Dedifferentiated amniotic fluid mesenchymal stem cell (primary cell): ENCODE results near the gene ZNF500.
A peak's percentile ranks its signal among the peaks of the same experiment; 100 is the strongest.

Experiments
- DNase-seq: peaks from one replicate; pipeline ENCODE4 v3.0.0-alpha.2; 2016; ENCODE audit errors: extremely low spot score

Gene ZNF500

DNA sequence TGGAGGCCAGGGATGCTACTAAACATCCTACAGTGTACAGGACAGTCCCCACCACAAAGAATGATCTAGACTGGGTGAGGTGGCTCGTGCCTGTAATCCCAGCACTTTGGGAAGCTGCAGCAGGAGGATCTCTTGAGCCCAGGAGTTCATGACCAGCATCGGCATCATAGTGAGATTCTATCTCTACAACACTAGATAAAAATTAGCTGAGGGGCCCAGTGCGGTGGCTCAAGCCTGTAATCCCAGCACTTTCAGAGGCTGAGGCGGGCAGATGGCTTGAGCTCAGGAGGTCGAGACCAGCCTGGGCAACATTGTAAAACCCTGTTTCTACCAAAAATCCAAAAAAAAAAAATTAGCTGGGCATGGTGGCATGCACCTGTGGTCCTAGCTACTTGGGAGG lies 5.4 kb upstream of the ZNF500 start:
- no peak for DNase-seq

DNA sequence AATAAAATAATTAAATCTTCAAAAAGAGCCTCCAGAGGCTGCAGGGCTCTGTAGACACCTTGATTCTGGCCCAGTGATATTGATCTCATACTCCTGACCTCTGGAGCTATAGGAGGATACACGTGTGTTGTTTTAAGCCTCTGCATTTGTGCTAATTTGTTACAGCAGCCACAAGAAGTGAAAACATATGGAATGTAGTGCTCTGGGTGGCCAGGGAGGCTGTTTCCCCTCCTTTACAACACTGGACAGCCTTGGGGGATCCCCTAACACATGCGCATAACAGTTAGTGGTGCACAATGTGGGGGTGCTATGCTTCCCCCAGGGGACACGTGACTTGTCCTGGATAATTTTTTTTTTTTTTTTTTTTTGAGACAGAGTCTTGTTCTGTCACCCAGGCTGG lies 4.7 kb upstream of the ZNF500 start:
- no peak for DNase-seq

- no peak for DNase-seq
Measured at GRCh38 chr16:4769306-4769638, 2.3 kb upstream of the ZNF500 start.

GRCh38 chr16:4768549-4769305 lies 1.8 kb upstream of the ZNF500 start:
- peak; percentile 96 for DNase-seq

DNA sequence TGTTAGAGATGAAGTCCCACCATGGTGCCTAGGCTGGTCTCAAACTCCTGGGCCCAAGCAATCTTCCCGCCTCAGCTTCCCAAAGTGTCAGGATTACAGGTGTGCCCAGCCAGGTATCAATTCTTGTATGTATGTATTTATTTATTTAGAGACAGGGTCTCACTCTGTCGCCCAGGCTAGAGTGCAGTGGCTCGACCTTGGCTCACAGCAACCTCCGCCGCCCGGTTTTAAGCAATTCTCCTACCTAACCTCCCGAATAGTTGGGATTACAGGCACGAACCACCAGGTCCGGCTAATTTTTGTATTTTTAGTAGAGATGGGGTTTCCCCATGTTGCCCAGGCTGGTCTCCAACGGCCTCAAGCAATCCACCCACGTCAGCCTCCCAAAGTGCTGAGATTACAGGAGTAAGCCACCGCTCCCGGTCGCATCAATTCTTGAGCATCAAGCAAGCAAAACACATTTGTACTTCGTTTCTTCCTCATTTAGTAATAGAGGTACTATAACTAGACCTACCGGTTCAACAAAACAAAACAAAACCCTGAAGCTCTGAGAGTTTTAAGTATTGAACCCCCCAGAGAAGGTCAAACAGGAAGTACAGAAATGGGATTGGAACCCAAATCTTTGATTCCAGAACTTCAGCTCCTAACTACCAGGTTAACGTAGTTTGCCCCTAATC lies 1.0 kb upstream of the ZNF500 start:
- DNase-seq: peak; percentile 27

- DNase-seq: no peak
Measured at GRCh38 chr16:4765511-4766474, 1.2 kb downstream of the ZNF500 start.

DNA sequence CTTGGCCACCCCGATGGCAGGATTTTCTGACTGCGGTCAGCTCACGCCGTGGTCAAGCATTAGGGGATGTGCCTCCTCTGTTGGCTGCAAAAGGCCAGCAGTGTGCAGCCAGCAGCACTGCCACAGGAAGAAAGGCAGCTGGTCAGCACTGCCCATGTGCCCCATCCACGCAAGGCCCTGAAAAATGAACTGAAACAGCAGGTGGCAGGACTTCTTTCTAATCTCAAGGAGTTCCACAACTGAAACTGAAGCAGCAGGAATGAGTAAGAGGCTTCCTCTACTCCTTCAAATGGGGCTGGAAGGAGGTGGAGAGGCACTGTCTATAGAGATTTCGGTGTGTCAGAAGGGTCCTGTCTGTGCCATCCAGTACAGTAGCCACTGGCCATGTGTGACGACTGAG lies 3.2 kb downstream of the ZNF500 start:
- no peak for DNase-seq

DNA sequence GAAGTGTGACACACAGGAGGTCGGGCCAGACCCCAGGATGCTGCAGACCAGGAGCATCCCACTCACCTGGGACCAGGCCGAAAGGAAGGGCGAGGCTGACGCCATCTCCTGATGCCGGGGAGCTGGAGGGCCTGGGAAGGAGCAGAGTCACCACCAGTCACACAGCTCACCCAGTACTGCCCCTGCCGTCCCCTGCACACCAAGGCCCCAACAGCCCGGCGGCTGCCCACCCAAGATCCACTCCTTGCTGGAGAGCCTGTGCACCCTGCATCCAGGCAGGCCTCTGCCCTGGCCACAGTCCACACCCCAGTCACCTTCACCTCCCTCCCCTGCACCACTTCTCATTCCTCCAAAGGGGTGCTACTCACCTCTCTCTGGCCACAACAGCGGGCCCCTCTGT lies 4.8 kb downstream of the ZNF500 start:
- DNase-seq: no peak

DNA sequence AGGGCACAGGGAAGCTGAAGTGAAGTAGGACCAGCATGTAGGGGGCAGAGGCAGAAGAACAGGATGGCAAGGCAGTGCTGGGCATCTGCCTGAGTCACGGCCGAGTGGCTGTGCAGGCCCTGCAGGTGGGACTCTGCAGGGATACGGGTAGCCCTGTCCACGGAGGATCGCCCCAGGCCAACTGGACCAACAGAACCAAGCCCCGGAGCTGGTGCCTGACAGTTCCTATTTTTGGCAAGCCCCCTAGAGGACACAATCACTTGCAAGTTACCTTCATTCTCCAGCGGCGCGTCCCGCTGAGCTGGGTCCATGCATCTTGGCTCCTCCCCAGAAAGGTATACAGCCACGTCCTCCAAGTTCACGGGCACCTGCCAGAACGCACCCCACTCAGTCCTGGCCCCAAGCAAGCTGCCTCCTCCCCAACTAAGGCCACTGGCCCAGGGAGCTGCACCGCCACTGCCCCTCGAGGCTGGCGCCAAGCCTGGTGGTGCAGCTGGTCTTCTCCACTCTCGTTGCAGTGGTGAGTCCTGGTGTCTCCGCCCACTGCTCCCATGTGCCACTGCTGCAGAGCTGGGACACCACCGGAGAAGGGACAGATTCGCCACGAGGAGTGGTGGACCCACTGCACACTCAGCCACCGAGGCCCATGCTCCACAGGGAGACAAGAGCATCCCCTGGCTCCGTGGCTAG lies 6.6 kb downstream of the ZNF500 start:
- no peak for DNase-seq

DNA sequence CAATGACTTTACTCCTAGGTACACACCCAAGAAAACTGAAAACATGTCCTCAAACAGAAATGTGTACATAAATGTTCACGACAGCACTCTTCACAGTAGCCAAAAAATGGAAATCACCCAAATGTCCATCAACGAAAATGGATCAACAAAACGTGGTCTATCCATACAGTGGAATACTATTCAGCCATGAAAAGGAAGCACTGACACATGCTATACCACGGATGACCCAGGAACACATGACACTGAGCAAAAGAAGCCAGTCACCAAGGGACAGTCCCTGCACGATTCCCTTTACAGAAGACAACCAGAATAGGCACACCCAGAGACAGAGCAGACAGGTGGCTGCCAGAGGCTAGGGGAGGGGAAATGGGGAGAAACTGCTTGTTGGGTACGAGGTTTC lies 11.3 kb downstream of the ZNF500 start:
- no peak for DNase-seq

GRCh38 chr16:4754865-4755264 lies 12.1 kb downstream of the ZNF500 start:
- DNase-seq: no peak

DNA sequence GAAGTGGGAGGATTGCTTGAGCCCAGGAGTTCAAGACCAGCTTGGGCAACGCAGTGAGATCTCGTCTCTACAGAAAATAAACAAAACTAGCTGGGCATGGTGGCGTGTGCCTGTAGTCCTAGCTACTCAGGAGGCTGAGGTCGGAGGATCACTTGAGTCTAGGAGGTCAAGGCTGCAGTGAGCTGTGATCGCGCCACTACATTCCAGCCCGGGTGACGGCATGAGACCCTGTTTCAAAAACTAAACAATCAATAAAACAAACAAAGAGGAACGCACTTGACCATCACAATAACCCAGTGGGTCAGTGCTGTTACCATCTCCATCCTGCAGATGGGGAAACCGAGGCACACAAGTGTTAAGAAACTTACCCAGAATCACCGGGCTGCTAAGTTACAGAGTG lies 13.7 kb downstream of the ZNF500 start:
- DNase-seq: no peak

GRCh38 chr16:4752351-4753100 lies 14.4 kb downstream of the ZNF500 start:
- DNase-seq: no peak

DNA sequence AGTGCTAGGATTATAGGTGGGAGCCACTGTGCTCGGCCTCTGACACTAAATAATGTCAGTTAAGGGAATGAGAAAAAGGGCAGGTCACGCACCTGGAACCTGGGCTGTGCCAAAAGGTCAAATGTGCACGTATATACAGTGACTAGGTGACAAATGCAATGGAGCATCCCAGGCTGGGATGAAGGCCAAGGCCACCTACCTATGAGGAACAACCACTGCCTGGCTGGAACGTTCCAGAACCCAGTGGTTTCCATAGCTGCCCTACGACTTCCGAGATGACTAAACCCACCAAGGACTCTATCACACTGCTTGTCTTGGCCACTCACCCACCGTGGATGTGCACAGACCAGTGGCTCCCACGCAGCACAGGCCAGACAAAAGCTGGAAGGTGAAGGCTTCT lies 16.1 kb downstream of the ZNF500 start:
- DNase-seq: no peak

DNA sequence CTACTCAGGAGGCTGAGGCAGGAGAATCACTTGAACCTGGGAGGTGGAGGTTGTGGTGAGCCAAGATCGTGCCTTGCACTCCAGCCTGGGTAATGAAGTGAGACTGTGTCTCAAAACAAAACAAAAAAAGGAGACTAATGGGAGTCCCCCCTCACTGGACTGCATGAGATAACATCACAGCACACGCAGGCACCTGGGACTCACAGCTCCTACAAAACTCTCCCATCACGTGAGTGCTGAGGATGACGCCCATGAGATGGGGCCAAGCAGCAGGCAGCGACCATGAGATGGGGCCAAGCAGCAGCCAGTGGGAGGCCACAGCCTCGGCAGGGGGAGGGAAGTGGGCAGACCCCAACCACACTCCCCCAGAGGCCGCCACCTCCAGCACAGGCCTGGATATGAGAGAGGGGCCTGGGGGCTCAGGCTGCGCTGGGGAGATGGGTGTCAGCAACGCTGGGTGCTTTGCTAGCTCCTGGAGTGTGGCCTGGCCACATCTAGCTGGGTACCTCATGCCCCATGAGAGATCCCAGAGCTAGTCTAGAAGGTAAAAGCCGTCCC lies 17.2 kb downstream of the ZNF500 start:
- DNase-seq: no peak

DNA sequence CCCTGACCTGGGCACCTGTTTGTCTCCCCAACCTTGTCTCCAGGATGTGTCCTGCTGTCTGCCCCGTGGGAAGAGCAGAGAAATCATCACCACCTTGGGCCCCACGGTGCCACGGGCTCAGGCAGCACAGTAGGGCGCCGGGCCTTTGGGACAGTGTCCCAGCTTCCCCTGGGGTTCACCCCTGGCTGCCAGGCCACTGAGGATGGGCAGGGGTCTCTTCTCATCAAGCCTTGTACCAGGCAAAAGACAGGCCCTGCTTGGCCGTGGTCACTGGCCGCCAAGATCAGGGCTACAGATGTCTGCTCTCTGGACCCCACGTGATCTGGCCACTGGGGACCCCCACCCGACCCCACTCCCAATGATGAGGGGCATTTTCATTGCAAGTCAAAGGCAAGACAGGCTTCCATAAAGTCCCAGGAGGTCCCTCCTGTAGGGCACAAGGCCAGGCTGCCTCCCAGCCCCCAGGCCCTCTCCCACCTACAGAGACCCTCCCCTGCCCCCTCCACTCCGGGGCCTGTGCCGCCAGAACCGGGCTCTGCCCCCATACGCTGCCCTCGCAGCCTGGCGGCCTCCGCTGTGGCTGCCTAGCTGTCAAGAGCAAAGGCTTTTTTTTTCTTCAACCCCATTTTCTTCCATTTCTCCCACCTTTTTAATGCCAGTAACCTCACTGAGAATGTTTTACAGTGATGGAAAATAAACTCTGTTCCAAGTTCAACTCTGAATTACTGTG lies 18.1 kb downstream of the ZNF500 start:
- DNase-seq: no peak

- DNase-seq: no peak
Measured at GRCh38 chr16:4747906-4748681, 18.9 kb downstream of the ZNF500 start.

GRCh38 chr16:4746991-4747574 lies 19.9 kb downstream of the ZNF500 start:
- DNase-seq: no peak

DNA sequence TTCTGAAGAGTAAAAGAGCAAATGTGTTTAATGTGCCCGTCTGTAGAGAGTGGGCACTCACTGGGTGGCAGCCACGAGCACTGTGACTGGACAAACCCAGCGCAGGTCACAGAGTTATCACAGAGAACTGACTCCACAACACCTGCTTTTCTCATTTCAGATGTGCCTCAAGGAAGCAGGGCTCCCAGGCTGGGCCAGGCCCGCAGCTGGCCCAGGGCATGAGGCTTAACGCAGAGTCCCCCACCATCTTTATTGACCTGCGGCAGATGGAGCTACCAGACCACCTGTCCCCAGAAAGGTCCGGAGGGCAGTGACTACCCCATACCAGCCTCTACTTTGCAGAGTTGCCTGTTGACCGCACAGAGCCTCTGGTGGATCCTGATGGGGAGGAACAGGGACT lies 20.7 kb downstream of the ZNF500 start:
- no peak for DNase-seq
